NCI-H345 treated with DMSO at 0.1 percent for 48 hours (cell line): ENCODE measurements around the gene MDFIC.

Experiments used
- DNase-seq: peaks from one replicate; lab custom pipeline; 2025; ENCODE audit not compliant: unreplicated experiment; lab: John Stamatoyannopoulos, UW

Gene MDFIC

GRCh38 chr7:115034515-115034914 lies 112.6 kb downstream of the MDFIC start:
- DNase-seq, result no peak

GRCh38 chr7:115037128-115037802 lies 115.4 kb downstream of the MDFIC start:
- DNase-seq, result no peak

- DNase-seq, result peak; percentile 77
Observed at GRCh38 chr7:115038158-115038557, 116.3 kb downstream of the MDFIC start.

- no peak for DNase-seq
Observed at GRCh38 chr7:115040057-115040456, 118.2 kb downstream of the MDFIC start.

- no peak for DNase-seq
Observed at GRCh38 chr7:115040495-115040894, 118.6 kb downstream of the MDFIC start.

- no peak for DNase-seq
Observed at GRCh38 chr7:115042596-115042995, 120.7 kb downstream of the MDFIC start.

- DNase-seq, result no peak
Observed at GRCh38 chr7:115043605-115044004, 121.7 kb downstream of the MDFIC start.

GRCh38 chr7:115044224-115044623 lies 122.3 kb downstream of the MDFIC start:
- DNase-seq, result no peak

- no peak for DNase-seq
Observed at GRCh38 chr7:115047958-115048720, 126.2 kb downstream of the MDFIC start.

- no peak for DNase-seq
Observed at GRCh38 chr7:115052706-115053105, 130.8 kb downstream of the MDFIC start.

- no peak for DNase-seq
Observed at GRCh38 chr7:115054478-115055065, 132.7 kb downstream of the MDFIC start.

- no peak for DNase-seq
Observed at GRCh38 chr7:115056019-115056418, 134.1 kb downstream of the MDFIC start.

GRCh38 chr7:115058726-115059125 lies 136.8 kb downstream of the MDFIC start:
- no peak for DNase-seq

- DNase-seq, result no peak
Observed at GRCh38 chr7:115059321-115059720, 137.4 kb downstream of the MDFIC start.

GRCh38 chr7:115060095-115060870 lies 138.4 kb downstream of the MDFIC start:
- no peak for DNase-seq

GRCh38 chr7:115066050-115066449 lies 144.2 kb downstream of the MDFIC start:
- DNase-seq, result no peak

GRCh38 chr7:115066634-115067033 lies 144.7 kb downstream of the MDFIC start:
- no peak for DNase-seq

- no peak for DNase-seq
Observed at GRCh38 chr7:115068220-115068619, 146.3 kb downstream of the MDFIC start.
